PC-9 (cell line): ENCODE data around the gene GLS. TPM values are rescaled to one million over a fixed set of nuclear protein-coding genes. Genes with fewer than 3 reads are reported as not detected.

Experiments
- BruUV-seq: library from RNA; stranded (reverse); fragments of 400-500 nt; replicated peaks from 2 replicates; lab custom pipeline; 2021; lab: Mats Ljungman, UMichigan
- CTCF ChIA-PET: fragments of 300-600 bp; sonication (Branson Sonifier 250); formaldehyde crosslinking; loops from one replicate; lab custom pipeline; 2022; ENCODE audit warnings: antibody characterized with exemption; lab: Charles Lee
- POLR2A ChIA-PET: fragments of 300-600 bp; sonication (Branson Sonifier 250); formaldehyde crosslinking; loops from one replicate; lab custom pipeline; 2022; ENCODE audit warnings: antibody characterized with exemption; ENCODE audit not compliant: unreplicated experiment; lab: Charles Lee
- DNase-seq, 2 experiments: peaks; one replicate each; pipeline versions ENCODE4 v3.0.0 to v3.0.0-alpha.2; 2015 to 2022; ENCODE audit warnings: mixed read lengths in 1 of 2
- H2AFZ ChIP-seq: fragments of 200-600 bp; sonication (generic); 2 replicates; pipeline ENCODE4 v1.8.1; 2017; ENCODE audit warnings: antibody characterized with exemption
- H3F3A ChIP-seq: fragments of 200-600 bp; sonication (generic); 2 replicates; pipeline ENCODE4 v1.8.1; 2017; ENCODE audit warnings: antibody characterized with exemption, mild to moderate bottlenecking, low read depth; ENCODE audit not compliant: insufficient read depth
- H3K27ac ChIP-seq: fragments of 200-600 bp; sonication (generic); 2 replicates; pipeline ENCODE4 v1.6.1; 2016; ENCODE audit warnings: mixed run types
- H3K27me3 ChIP-seq: fragments of 200-600 bp; sonication (generic); 2 replicates; pipeline ENCODE4 v1.6.1; 2016; ENCODE audit warnings: low read depth, mixed run types; ENCODE audit not compliant: insufficient read depth
- H3K36me3 ChIP-seq: fragments of 200-600 bp; sonication (generic); 2 replicates; pipeline ENCODE4 v1.6.1; 2016; ENCODE audit warnings: low read depth, mixed run types
- H3K4me1 ChIP-seq: fragments of 200-600 bp; sonication (generic); replicated peaks from 2 replicates; pipeline ENCODE4 v1.6.1; 2016; ENCODE audit warnings: mixed run types; ENCODE audit not compliant: insufficient read depth
- H3K4me2 ChIP-seq: fragments of 200-600 bp; sonication (generic); 2 replicates; pipeline ENCODE4 v1.6.1; 2017; ENCODE audit warnings: mixed run types
- H3K4me3 ChIP-seq: fragments of 200-600 bp; sonication (generic); 2 replicates; pipeline ENCODE4 v1.6.1; 2016; ENCODE audit warnings: mixed run types
- H3K79me2 ChIP-seq: fragments of 200-600 bp; sonication (generic); 2 replicates; pipeline ENCODE4 v1.6.1; 2017; ENCODE audit warnings: low read depth, mixed run types
- H3K9me2 ChIP-seq: fragments of 200-600 bp; sonication (generic); 2 replicates; pipeline ENCODE4 v1.8.1; 2017; ENCODE audit warnings: mild to moderate bottlenecking; ENCODE audit not compliant: insufficient read depth
- H3K9me3 ChIP-seq: fragments of 200-600 bp; sonication (generic); 2 replicates; pipeline ENCODE4 v1.8.1; 2016; ENCODE audit warnings: low read depth; ENCODE audit not compliant: insufficient read depth
- H4K20me1 ChIP-seq: fragments of 200-600 bp; sonication (generic); 2 replicates; pipeline ENCODE4 v1.8.1; 2017; ENCODE audit not compliant: insufficient read depth
- EZH2 ChIP-seq: fragments of 200-600 bp; sonication (generic); IDR thresholded peaks from 2 replicates; pipeline ENCODE4 v1.8.0; 2017; ENCODE audit warnings: antibody characterized with exemption, low read depth
- intact Hi-C: fragments of 100-400 bp; cut with micrococcal nuclease; formaldehyde crosslinking; loops from one replicate; pipeline ENCODE4 v1.10.0; 2022; ENCODE audit not compliant: unreplicated experiment
- total RNA-seq: library from RNA; stranded (reverse); gene quantifications from 2 replicates; pipeline ENCODE4 v1.2.3, GENCODE V29; 2021
- TF ChIP-seq, protein P1 (sequence below): fragments of 200-600 bp; sonication (generic); conservative IDR thresholded peaks from 2 replicates; pipeline ENCODE4 v1.6.1; 2017; ENCODE audit warnings: mixed run types, antibody characterized with exemption, mild to moderate bottlenecking, moderate library complexity

Gene GLS
- total RNA-seq, 1 experiment from 2014 or later: 68.5 TPM

DNA sequence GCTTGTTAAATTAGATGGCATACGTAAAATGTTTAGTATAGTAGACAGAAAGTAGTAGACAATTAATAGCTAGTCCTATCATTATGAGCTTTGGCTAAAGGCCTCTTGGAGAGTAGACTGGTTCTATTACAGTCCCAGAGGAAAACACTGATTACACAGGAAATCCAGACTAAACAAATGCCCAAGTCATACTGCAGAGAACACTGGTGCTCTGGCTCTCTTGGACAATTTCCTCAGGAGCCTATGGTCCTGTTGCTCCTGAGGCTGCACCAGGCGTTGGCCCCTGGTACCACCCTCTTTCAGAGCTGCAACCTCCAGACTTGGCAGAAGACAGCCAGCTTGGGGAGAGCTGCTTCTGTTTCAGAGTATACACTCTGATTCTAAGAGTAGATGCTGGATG, 91.6 kb downstream of the GLS start:
- POLR2A ChIA-PET: no interaction called here
- H2AFZ ChIP-seq: no peak overlapping the region
- no peak for DNase-seq
- intact Hi-C loops: no loop called here
- no peaks in the 10 kb centered on the region for H3K79me2 ChIP-seq
- H3K4me3 ChIP-seq: no peak overlapping the region
- no peaks in the 10 kb centered on the region for H3F3A ChIP-seq
- H3K9me2 ChIP-seq: no peaks in the 10 kb centered on the region
- no peaks in the 10 kb centered on the region for H3K27me3 ChIP-seq
- TF ChIP-seq, protein P1, sequence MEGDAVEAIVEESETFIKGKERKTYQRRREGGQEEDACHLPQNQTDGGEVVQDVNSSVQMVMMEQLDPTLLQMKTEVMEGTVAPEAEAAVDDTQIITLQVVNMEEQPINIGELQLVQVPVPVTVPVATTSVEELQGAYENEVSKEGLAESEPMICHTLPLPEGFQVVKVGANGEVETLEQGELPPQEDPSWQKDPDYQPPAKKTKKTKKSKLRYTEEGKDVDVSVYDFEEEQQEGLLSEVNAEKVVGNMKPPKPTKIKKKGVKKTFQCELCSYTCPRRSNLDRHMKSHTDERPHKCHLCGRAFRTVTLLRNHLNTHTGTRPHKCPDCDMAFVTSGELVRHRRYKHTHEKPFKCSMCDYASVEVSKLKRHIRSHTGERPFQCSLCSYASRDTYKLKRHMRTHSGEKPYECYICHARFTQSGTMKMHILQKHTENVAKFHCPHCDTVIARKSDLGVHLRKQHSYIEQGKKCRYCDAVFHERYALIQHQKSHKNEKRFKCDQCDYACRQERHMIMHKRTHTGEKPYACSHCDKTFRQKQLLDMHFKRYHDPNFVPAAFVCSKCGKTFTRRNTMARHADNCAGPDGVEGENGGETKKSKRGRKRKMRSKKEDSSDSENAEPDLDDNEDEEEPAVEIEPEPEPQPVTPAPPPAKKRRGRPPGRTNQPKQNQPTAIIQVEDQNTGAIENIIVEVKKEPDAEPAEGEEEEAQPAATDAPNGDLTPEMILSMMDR: no peak
- TF ChIP-seq EZH2: no peak
- peaks cover 15% of the 10 kb centered on the region for H3K36me3 ChIP-seq
- no peaks in the 10 kb centered on the region for H3K9me3 ChIP-seq
- CTCF ChIA-PET: no interaction called here
- BruUV-seq: no TSS peak
- no peak overlapping the region for H3K4me2 ChIP-seq
- no peaks in the 10 kb centered on the region for H4K20me1 ChIP-seq
- no peak overlapping the region for H3K27ac ChIP-seq
- H3K4me1 ChIP-seq: no peaks in the 10 kb centered on the region

DNA sequence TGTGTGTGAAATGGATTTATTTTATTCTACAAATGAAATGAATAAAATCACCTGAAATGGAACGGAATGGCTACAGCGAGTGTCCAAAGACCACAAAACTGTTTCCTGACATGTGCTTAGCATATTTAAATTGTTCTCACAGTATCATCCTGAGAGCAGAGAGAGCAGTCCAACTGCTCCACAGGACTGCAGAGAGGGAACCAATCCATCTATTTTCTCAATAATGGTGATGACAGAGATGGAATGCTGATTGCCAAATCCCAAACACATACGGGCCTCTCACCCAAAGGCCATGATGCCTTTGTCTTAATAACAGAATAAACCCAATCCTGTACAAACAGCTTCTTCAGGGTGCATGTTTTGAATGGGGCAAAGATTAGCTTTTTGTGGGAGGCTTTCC, 92.2 kb downstream of the GLS start:
- ChIA-PET CTCF (no interaction called here), POLR2A (interaction anchor here (0.6 kb wide), 1 partner anchor 90 kb away, joined by 15 read pairs; no protein-coding TSS in a partner anchor)
- Histone ChIP-seq H3K27ac (no peak overlapping the region), H3K36me3 (peaks cover 18% of the 10 kb centered on the region), H3K4me3 (no peak overlapping the region), H2AFZ (no peak overlapping the region), H3K9me2 (no peaks in the 10 kb centered on the region), H3K4me2 (no peak overlapping the region), H4K20me1 (no peaks in the 10 kb centered on the region), H3K9me3 (no peaks in the 10 kb centered on the region), H3K27me3 (no peaks in the 10 kb centered on the region), H3K79me2 (no peaks in the 10 kb centered on the region), H3K4me1 (peaks cover 1% of the 10 kb centered on the region; the same call in 1 of the 2 replicates), H3F3A (no peaks in the 10 kb centered on the region)
- no peak for DNase-seq
- intact Hi-C loops: no loop called here
- TF ChIP-seq EZH2: no peak
- TF ChIP-seq, protein P1: no peak
- BruUV-seq: no TSS peak

- ChIA-PET CTCF (no interaction called here), POLR2A (interaction anchor here (0.6 kb wide), 1 partner anchor 89 kb away, joined by 15 read pairs; no protein-coding TSS in a partner anchor)
- Histone ChIP-seq H3K79me2 (no peaks in the 10 kb centered on the region), H3K4me2 (no peak overlapping the region), H3K27me3 (no peaks in the 10 kb centered on the region), H3F3A (no peaks in the 10 kb centered on the region), H3K9me2 (no peaks in the 10 kb centered on the region), H3K36me3 (peaks cover 22% of the 10 kb centered on the region), H2AFZ (no peak overlapping the region), H3K9me3 (no peaks in the 10 kb centered on the region), H3K27ac (no peak overlapping the region), H4K20me1 (no peaks in the 10 kb centered on the region), H3K4me3 (no peak overlapping the region), H3K4me1 (peaks cover 5% of the 10 kb centered on the region; the same call in 1 of the 2 replicates)
- intact Hi-C loops: no loop called here
- no peak for DNase-seq
- no TSS peak for BruUV-seq
- TF ChIP-seq EZH2: no peak
- TF ChIP-seq, protein P1: no peak
These were observed 92.6 kb downstream of the GLS start for GRCh38 chr2:190973262-190973661.
